Glutamatergic neuron (in vitro differentiated cells): ENCODE data around the gene ATRX. TPM values are rescaled to one million over a fixed set of nuclear protein-coding genes. Genes with fewer than 3 reads are reported as not detected.

Experiments used
- DNase-seq: peaks from one replicate; pipeline ENCODE4 v3.0.0; 2022
- H3K27ac Mint-ChIP-seq: one replicate; pipeline ENCODE4 v1.8.0; 2020; ENCODE audit warnings: mild to moderate bottlenecking, mixed read lengths, inconsistent platforms; ENCODE audit not compliant: unreplicated experiment
- H3K27me3 Mint-ChIP-seq: one replicate; pipeline ENCODE4 v1.8.0; 2020; ENCODE audit warnings: mild to moderate bottlenecking, moderate library complexity, mixed read lengths, inconsistent platforms; ENCODE audit not compliant: unreplicated experiment
- H3K36me3 Mint-ChIP-seq: one replicate; pipeline ENCODE4 v1.8.0; 2020; ENCODE audit warnings: mild to moderate bottlenecking, mixed read lengths, inconsistent platforms; ENCODE audit not compliant: unreplicated experiment
- H3K4me1 Mint-ChIP-seq: one replicate; pipeline ENCODE4 v1.8.0; 2020; ENCODE audit warnings: mild to moderate bottlenecking, low read depth, mixed read lengths, inconsistent platforms; ENCODE audit not compliant: unreplicated experiment
- H3K4me3 Mint-ChIP-seq: one replicate; pipeline ENCODE4 v1.8.0; 2020; ENCODE audit warnings: mild to moderate bottlenecking, mixed read lengths, inconsistent platforms; ENCODE audit not compliant: unreplicated experiment
- H3K9me3 Mint-ChIP-seq: one replicate; pipeline ENCODE4 v1.8.0; 2020; ENCODE audit warnings: mild to moderate bottlenecking, moderate library complexity, mixed read lengths, inconsistent platforms; ENCODE audit not compliant: unreplicated experiment
- total RNA-seq: library from RNA; stranded (reverse); fragmentation: NEBNext Ultra II Directional; extraction: Animal tissue kit (Norgen Biotek cat#: 25700); gene quantifications from one replicate; pipeline ENCODE4 v1.2.1, GENCODE V29; 2021; ENCODE audit not compliant: unreplicated experiment
- TF ChIP-seq, protein P1 (sequence below): fragments of 200-600 bp; sonication (generic); IDR thresholded peaks from one replicate; pipeline ENCODE4 v1.5.0; 2021; ENCODE audit not compliant: partially characterized antibody, unreplicated experiment

Gene ATRX
- total RNA-seq, 1 donor from 2014 or later, result 152 TPM

- no peaks in the 10 kb centered on the region for H3K27me3 Mint-ChIP-seq
- no peak for DNase-seq
- no peak overlapping the region for H3K4me3 Mint-ChIP-seq
- H3K4me1 Mint-ChIP-seq, result no peaks in the 10 kb centered on the region
- peak overlapping the region; percentile 68 for H3K27ac Mint-ChIP-seq
- H3K36me3 Mint-ChIP-seq, result peaks cover 10% of the 10 kb centered on the region
- TF ChIP-seq, protein P1, sequence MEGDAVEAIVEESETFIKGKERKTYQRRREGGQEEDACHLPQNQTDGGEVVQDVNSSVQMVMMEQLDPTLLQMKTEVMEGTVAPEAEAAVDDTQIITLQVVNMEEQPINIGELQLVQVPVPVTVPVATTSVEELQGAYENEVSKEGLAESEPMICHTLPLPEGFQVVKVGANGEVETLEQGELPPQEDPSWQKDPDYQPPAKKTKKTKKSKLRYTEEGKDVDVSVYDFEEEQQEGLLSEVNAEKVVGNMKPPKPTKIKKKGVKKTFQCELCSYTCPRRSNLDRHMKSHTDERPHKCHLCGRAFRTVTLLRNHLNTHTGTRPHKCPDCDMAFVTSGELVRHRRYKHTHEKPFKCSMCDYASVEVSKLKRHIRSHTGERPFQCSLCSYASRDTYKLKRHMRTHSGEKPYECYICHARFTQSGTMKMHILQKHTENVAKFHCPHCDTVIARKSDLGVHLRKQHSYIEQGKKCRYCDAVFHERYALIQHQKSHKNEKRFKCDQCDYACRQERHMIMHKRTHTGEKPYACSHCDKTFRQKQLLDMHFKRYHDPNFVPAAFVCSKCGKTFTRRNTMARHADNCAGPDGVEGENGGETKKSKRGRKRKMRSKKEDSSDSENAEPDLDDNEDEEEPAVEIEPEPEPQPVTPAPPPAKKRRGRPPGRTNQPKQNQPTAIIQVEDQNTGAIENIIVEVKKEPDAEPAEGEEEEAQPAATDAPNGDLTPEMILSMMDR, result no peak
- peaks cover 5% of the 10 kb centered on the region for H3K9me3 Mint-ChIP-seq
Observed at GRCh38 chrX:77749695-77750094, 36.3 kb downstream of the ATRX start.

DNA sequence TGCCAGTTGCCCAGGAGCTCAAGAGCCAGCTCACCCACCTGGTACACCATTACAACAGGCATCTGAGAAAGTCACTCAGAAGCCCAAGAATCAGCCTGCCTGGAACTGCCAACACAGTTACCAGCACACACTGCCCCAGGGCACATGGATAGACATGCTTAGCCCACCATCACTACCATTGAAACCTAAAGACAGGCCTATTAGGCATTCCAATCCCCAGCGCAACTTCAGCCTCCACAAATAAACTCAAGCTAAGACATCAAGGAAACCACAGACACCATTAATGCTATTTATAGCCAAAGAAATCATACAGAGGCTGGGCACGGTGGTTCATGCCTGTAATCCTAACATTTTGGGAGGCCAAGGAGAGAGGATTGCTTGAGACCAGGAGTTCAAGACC is 42.3 kb downstream of the ATRX start:
- Mint-ChIP-seq H3K36me3 (no peaks in the 10 kb centered on the region), H3K27ac (peak overlapping the region; percentile 52), H3K9me3 (no peaks in the 10 kb centered on the region), H3K27me3 (no peaks in the 10 kb centered on the region), H3K4me3 (no peak overlapping the region), H3K4me1 (peaks cover 23% of the 10 kb centered on the region)
- DNase-seq, result no peak
- TF ChIP-seq, protein P1, result no peak

GRCh38 chrX:77742788-77743476 is 43.1 kb downstream of the ATRX start:
- Mint-ChIP-seq H3K27me3 (no peaks in the 10 kb centered on the region), H3K4me3 (no peak overlapping the region), H3K27ac (peak overlapping the region; percentile 70), H3K9me3 (no peaks in the 10 kb centered on the region), H3K4me1 (peaks cover 23% of the 10 kb centered on the region), H3K36me3 (no peaks in the 10 kb centered on the region)
- TF ChIP-seq, protein P1, result no peak
- no peak for DNase-seq

GRCh38 chrX:77740376-77740905 is 45.6 kb downstream of the ATRX start:
- Mint-ChIP-seq H3K36me3 (no peaks in the 10 kb centered on the region), H3K4me1 (peaks cover 23% of the 10 kb centered on the region), H3K27ac (peak overlapping the region; percentile 75), H3K9me3 (no peaks in the 10 kb centered on the region), H3K27me3 (peaks cover 2% of the 10 kb centered on the region), H3K4me3 (peak overlapping the region; percentile 35)
- TF ChIP-seq, protein P1, result no peak
- DNase-seq, result no peak

DNA sequence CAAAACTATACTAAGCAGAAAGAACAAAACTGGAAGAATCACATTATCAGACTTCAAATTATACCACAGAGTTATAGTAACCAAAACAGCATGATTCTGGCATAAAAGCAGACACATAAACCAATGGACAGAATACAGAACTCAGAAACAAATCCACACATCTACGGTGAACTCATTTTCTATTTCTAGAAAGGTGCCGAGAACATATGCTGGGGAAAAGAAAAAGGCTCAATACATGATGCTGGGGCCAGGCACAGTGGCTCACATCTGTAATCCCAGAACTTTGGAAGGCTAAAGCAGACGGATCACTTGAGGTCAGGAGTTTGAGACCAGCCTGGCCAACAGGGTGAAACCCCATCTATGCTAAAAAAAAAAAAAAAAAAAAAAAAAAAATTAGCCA is 52.7 kb downstream of the ATRX start:
- Mint-ChIP-seq H3K27me3 (peaks cover 2% of the 10 kb centered on the region), H3K4me1 (peaks cover 17% of the 10 kb centered on the region), H3K27ac (no peak overlapping the region), H3K36me3 (no peaks in the 10 kb centered on the region), H3K9me3 (peaks cover 1% of the 10 kb centered on the region), H3K4me3 (no peak overlapping the region)
- TF ChIP-seq, protein P1, result no peak
- DNase-seq, result no peak
